Endothelial cell of umbilical vein (primary cell): ENCODE measurements around the gene ANKRD12. TPM values are rescaled to one million over a fixed set of nuclear protein-coding genes. Genes with fewer than 3 reads are reported as not detected.

ENCODE experiments used
- BruUV-seq: library from RNA; stranded (reverse); fragments of 400-500 nt; replicated peaks from 2 replicates; lab custom pipeline; 2021; lab: Mats Ljungman, UMichigan
- CTCF ChIA-PET: fragments of 300-600, 350-600 bp; sonication (Branson Sonifier 250); formaldehyde crosslinking; loops from one replicate; lab custom pipeline; 2021; ENCODE audit warnings: antibody characterized with exemption, inconsistent platforms; lab: Charles Lee
- POLR2A ChIA-PET: fragments of 300-600, 350-600 bp; sonication (Branson Sonifier 250); formaldehyde crosslinking; loops from one replicate; lab custom pipeline; 2021; ENCODE audit warnings: antibody characterized with exemption, inconsistent platforms; lab: Charles Lee
- DNase-seq: peaks from one replicate; pipeline ENCODE4 v3.0.0-alpha.2; 2011; ENCODE audit warnings: low read depth, low spot score
- FAIRE-seq: peaks from 2 replicates; lab custom pipeline; 2011; peaks lifted over from hg19 to GRCh38; lab: Jason Lieb, UNC
- H2AFZ ChIP-seq: 2 replicates; pipeline ENCODE4 v1.6.0; 2012; ENCODE audit warnings: low read depth, low read length, control low read depth, inconsistent platforms
- H3K27ac ChIP-seq: 2 replicates; pipeline ENCODE4 v1.5.1; 2011; ENCODE audit warnings: low read depth, mild to moderate bottlenecking, control low read depth, low read length, moderate library complexity; ENCODE audit not compliant: insufficient read depth
- H3K27me3 ChIP-seq, 2 experiments: 2 replicates each; pipeline versions ENCODE4 v1.6.0 to v1.6.1; 2011; ENCODE audit warnings: low read length in 2 of 2, mixed read lengths in 1 of 2; ENCODE audit not compliant: control insufficient read depth in 2 of 2, insufficient read depth in 2 of 2
- H3K36me3 ChIP-seq, 2 experiments: 2 replicates in 1 of 2; 3 replicates in 1 of 2; pipeline ENCODE4 v1.5.1; 2011; ENCODE audit warnings: low read length in 2 of 2, mild to moderate bottlenecking in 1 of 2, moderate library complexity in 1 of 2; ENCODE audit not compliant: control insufficient read depth in 2 of 2, insufficient read depth in 2 of 2; ENCODE audit errors: extremely low read depth in 1 of 2
- H3K4me1 ChIP-seq: 3 replicates; pipeline ENCODE4 v1.5.1; 2011; ENCODE audit warnings: mild to moderate bottlenecking, low read length; ENCODE audit not compliant: control insufficient read depth, insufficient read depth; ENCODE audit errors: extremely low read depth
- H3K4me2 ChIP-seq: 2 replicates; pipeline ENCODE4 v1.6.1; 2011; ENCODE audit warnings: low read length, control low read depth, mixed read lengths; ENCODE audit not compliant: insufficient read depth
- H3K4me3 ChIP-seq, 3 experiments: fragments of 200-600 bp in 1 of 3; sonication (generic), shearing (Covaris generic) in 1 of 3; replicated peaks in 1 of 3; 2 replicates each; pipeline ENCODE4 v1.5.1; 2011 to 2016; ENCODE audit warnings: control low read depth in 3 of 3, low read length in 3 of 3, mild to moderate bottlenecking in 2 of 3, inconsistent platforms in 1 of 3, low read depth in 1 of 3, moderate library complexity in 1 of 3; ENCODE audit not compliant: insufficient read depth in 1 of 3
- H3K79me2 ChIP-seq: 2 replicates; pipeline ENCODE4 v1.6.0; 2012; ENCODE audit warnings: low read length, inconsistent platforms; ENCODE audit not compliant: control insufficient read depth, insufficient read depth
- H3K9ac ChIP-seq: replicated peaks from 2 replicates; pipeline ENCODE3; 2011; ENCODE audit warnings: low read length, control low read depth; ENCODE audit not compliant: insufficient read depth; ENCODE audit errors: extremely low read depth
- H3K9me1 ChIP-seq: replicated peaks from 3 replicates; pipeline ENCODE4 v1.6.0; 2011; ENCODE audit warnings: mild to moderate bottlenecking, low read length; ENCODE audit not compliant: control insufficient read depth, insufficient read depth; ENCODE audit errors: extremely low read depth
- H3K9me3 ChIP-seq: replicated peaks from 2 replicates; pipeline ENCODE4 v1.5.1; 2012; ENCODE audit warnings: low read length, inconsistent platforms; ENCODE audit not compliant: control insufficient read depth, insufficient read depth
- H4K20me1 ChIP-seq: replicated peaks from 2 replicates; pipeline ENCODE3; 2011; ENCODE audit warnings: mild to moderate bottlenecking, low read length; ENCODE audit not compliant: control insufficient read depth, insufficient read depth; ENCODE audit errors: extremely low read depth
- EZH2 ChIP-seq: IDR thresholded peaks from 2 replicates; pipeline ENCODE4 v1.6.1; 2012; ENCODE audit warnings: borderline replicate concordance, low read depth, mild to moderate bottlenecking, moderate library complexity, low read length, inconsistent platforms; ENCODE audit not compliant: severe bottlenecking
- FOS ChIP-seq: IDR thresholded peaks from 2 replicates; pipeline ENCODE4 v1.6.1; 2011; ENCODE audit warnings: mild to moderate bottlenecking, low read length, moderate library complexity, borderline replicate concordance; ENCODE audit not compliant: insufficient read depth
- POLR2A ChIP-seq: IDR thresholded peaks from 2 replicates; pipeline ENCODE4 v1.6.1; 2012; ENCODE audit warnings: low read depth, mild to moderate bottlenecking, control low read depth, low read length
- POLR2AphosphoS5 ChIP-seq: IDR thresholded peaks from 2 replicates; pipeline ENCODE4 v1.6.1; 2012; ENCODE audit warnings: low read depth, mild to moderate bottlenecking, control low read depth, low read length, moderate library complexity; ENCODE audit not compliant: insufficient read depth
- dilution Hi-C: fragments of 300-500 bp; cut with MboI; formaldehyde crosslinking; loops from one replicate; pipeline ENCODE4 v1.15.0; 2019; ENCODE audit warnings: low sequenced_read_pairs; ENCODE audit not compliant: extremely low pct_ligation_motif_present
- intact Hi-C: fragments of 100-400 bp; cut with micrococcal nuclease; formaldehyde crosslinking; loops from one replicate; pipeline ENCODE4 v1.10.0; 2022
- polyA plus RNA-seq, 4 experiments: library from polyadenylated mRNA; depleted of rRNA in 3 of 4; stranded (reverse) in 3 of 4; unstranded in 1 of 4; fragments of >200 nt; gene quantifications; 2 replicates each; pipeline versions ENCODE4 v1.2.1 to v1.2.3, GENCODE V29; 2011 to 2012; ENCODE audit warnings: missing spikeins in 1 of 4
- total RNA-seq: library from RNA; stranded (reverse); gene quantifications from 2 replicates; pipeline ENCODE4 v1.2.3, GENCODE V29; 2021
- TF ChIP-seq, protein P1 (sequence below): IDR thresholded peaks from 2 replicates; pipeline ENCODE4 v1.6.1; 2011; ENCODE audit not compliant: insufficient read depth, insufficient read length
- TF ChIP-seq, protein P2 (sequence below), 2 donors: IDR thresholded peaks; 1 replicate in 1 of 2; 2 replicates in 1 of 2; pipeline ENCODE4 v1.5.1; 2011; ENCODE audit warnings: low read length in 2 of 2, mild to moderate bottlenecking in 2 of 2, moderate library complexity in 2 of 2, control low read depth in 1 of 2, inconsistent platforms in 1 of 2, low read depth in 1 of 2; ENCODE audit not compliant: insufficient read depth in 1 of 2; ENCODE audit errors: extremely low read depth in 1 of 2

ANKRD12 gene
- total and polyA plus RNA-seq, 2 donors (not counting 3 experiments of a cell fraction or from before 2014, with no cell fraction given), result 1.5 to 25.4 TPM

DNA sequence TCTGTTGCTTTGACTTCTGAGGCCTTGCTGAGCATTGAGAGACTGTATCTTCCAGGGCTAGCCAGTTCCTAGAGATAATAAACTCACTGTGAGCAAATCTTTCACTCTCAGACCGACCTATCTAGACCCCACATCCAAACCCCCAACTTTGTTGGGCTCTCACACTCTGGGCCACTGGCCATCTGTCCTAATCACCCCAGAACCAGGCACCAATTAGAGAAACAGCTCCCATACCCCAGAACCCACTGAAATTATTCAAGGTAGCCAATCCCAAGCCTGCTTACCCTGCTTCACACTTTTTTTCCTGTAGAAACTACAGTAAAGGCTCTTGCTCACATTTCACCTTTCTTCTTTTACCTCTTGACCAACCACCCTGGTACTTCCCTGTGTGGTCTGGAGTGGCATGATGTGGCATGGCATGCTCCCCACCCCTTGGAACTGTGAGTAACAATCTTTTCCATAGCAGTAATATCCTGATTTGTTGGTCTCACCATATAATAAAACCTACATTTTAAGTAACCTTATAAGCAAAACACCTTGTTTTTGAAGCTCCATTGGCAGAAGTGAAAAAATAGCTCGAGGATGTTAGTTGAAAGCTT lies 55.2 kb downstream of the ANKRD12 start:
- Histone ChIP-seq H3K27me3 (no peaks in the 10 kb centered on the region), H3K79me2 (peaks cover 3% of the 10 kb centered on the region), H3K4me2 (no peak overlapping the region), H3K9me1 (no peaks in the 10 kb centered on the region), H4K20me1 (no peaks in the 10 kb centered on the region), H3K27ac (no peak overlapping the region), H3K4me1 (peaks cover 3% of the 10 kb centered on the region), H3K9ac (no peak overlapping the region), H3K4me3 (no peak overlapping the region), H2AFZ (no peak overlapping the region), H3K9me3 (no peaks in the 10 kb centered on the region), H3K36me3 (peaks cover 0 to 2% of the 10 kb centered on the region in 2 experiments)
- dilution Hi-C loops, result no loop called here
- intact Hi-C loops, result no loop called here
- FAIRE-seq (no peak), DNase-seq (no peak)
- no TSS peak for BruUV-seq
- ChIA-PET POLR2A (no interaction called here), CTCF (interaction anchor here (1.0 kb wide), 1 partner anchor 118 kb away, joined by 3 read pairs; no protein-coding TSS in a partner anchor)
- TF ChIP-seq, protein P1, sequence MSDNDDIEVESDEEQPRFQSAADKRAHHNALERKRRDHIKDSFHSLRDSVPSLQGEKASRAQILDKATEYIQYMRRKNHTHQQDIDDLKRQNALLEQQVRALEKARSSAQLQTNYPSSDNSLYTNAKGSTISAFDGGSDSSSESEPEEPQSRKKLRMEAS, result no peak
- TF ChIP-seq FOS (no peak), POLR2AphosphoS5 (no peak), EZH2 (no peak), POLR2A (no peak)
- TF ChIP-seq, protein P2, sequence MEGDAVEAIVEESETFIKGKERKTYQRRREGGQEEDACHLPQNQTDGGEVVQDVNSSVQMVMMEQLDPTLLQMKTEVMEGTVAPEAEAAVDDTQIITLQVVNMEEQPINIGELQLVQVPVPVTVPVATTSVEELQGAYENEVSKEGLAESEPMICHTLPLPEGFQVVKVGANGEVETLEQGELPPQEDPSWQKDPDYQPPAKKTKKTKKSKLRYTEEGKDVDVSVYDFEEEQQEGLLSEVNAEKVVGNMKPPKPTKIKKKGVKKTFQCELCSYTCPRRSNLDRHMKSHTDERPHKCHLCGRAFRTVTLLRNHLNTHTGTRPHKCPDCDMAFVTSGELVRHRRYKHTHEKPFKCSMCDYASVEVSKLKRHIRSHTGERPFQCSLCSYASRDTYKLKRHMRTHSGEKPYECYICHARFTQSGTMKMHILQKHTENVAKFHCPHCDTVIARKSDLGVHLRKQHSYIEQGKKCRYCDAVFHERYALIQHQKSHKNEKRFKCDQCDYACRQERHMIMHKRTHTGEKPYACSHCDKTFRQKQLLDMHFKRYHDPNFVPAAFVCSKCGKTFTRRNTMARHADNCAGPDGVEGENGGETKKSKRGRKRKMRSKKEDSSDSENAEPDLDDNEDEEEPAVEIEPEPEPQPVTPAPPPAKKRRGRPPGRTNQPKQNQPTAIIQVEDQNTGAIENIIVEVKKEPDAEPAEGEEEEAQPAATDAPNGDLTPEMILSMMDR (IDR thresholded peaks at IDR 0.05; ENCODE audit: extremely low read depth in 1 of 2, insufficient read depth in 1 of 2, low read depth in 1 of 2, low read length in 2 of 2), result no peak
